CD4-positive, alpha-beta T cell (primary cell): ENCODE data around the gene GALM. TPM values are rescaled to one million over a fixed set of nuclear protein-coding genes. Genes with fewer than 3 reads are reported as not detected.
"Not testable (repeated sequence)": the region's sequence is repeated elsewhere in the genome, so short reads cannot be mapped to it uniquely, and the experiment has no call there.

Experiments used
- ATAC-seq: fragments of 200-7000 bp; cut with Tn5 transposase; one replicate; pipeline ENCODE4 v1.10.0; 2022; ENCODE audit warnings: mild to moderate bottlenecking; ENCODE audit not compliant: poor library complexity
- CTCF ChIA-PET: fragments of 350-600 bp; sonication (Branson Sonifier 250); formaldehyde crosslinking; loops from one replicate; lab custom pipeline; 2021; ENCODE audit warnings: antibody characterized with exemption, inconsistent platforms; lab: Charles Lee
- POLR2A ChIA-PET: fragments of 350-600 bp; sonication (Branson Sonifier 250); formaldehyde crosslinking; loops from one replicate; lab custom pipeline; 2021; ENCODE audit warnings: antibody characterized with exemption, inconsistent platforms; lab: Charles Lee
- DNase-seq, 14 experiments: peaks; one replicate each; pipeline ENCODE4 v3.0.0-alpha.2; 2013 to 2020; ENCODE audit warnings: mixed read lengths in 2 of 14
- H3K27ac ChIP-seq, 2 donors: one replicate each; pipeline versions ENCODE4 v1.5.1 to v1.7.0; 2013; ENCODE audit warnings: low read length in 2 of 2, low read depth in 1 of 2, mild to moderate bottlenecking in 1 of 2
- H3K27me3 ChIP-seq, 2 experiments: 1 replicate in 1 of 2; 2 replicates in 1 of 2; pipeline versions ENCODE4 v1.6.1 to v1.7.0; 2013; ENCODE audit warnings: low read length in 2 of 2, control low read depth in 1 of 2, mild to moderate bottlenecking in 1 of 2, moderate library complexity in 1 of 2; ENCODE audit not compliant: insufficient read depth in 2 of 2, control insufficient read depth in 1 of 2
- H3K36me3 ChIP-seq: one replicate; pipeline ENCODE4 v1.6.1; 2013; ENCODE audit warnings: low read length, control low read depth; ENCODE audit not compliant: insufficient read depth
- H3K4me1 ChIP-seq: one replicate; pipeline ENCODE4 v1.6.1; 2013; ENCODE audit warnings: low read length, control low read depth; ENCODE audit not compliant: insufficient read depth
- H3K4me3 ChIP-seq: one replicate; pipeline ENCODE4 v1.5.1; 2013; ENCODE audit warnings: mild to moderate bottlenecking, low read length, moderate library complexity
- H3K9me3 ChIP-seq, 2 experiments: 1 replicate in 1 of 2; 2 replicates in 1 of 2; pipeline versions ENCODE4 v1.6.1 to v1.7.0; 2013; ENCODE audit warnings: low read length in 2 of 2, mild to moderate bottlenecking in 2 of 2, control low read depth in 1 of 2, moderate library complexity in 1 of 2; ENCODE audit not compliant: control insufficient read depth in 1 of 2, insufficient read depth in 1 of 2
- H3K27ac Mint-ChIP-seq: one replicate; pipeline ENCODE4 v1.8.0; 2020; ENCODE audit warnings: mixed read lengths
- H3K27me3 Mint-ChIP-seq: one replicate; pipeline ENCODE4 v1.8.0; 2021; ENCODE audit warnings: mixed read lengths
- H3K36me3 Mint-ChIP-seq: one replicate; pipeline ENCODE4 v1.8.0; 2021; ENCODE audit warnings: low read depth, mixed read lengths
- H3K4me1 Mint-ChIP-seq: one replicate; pipeline ENCODE4 v1.8.0; 2021; ENCODE audit warnings: low read depth, mixed read lengths
- H3K4me3 Mint-ChIP-seq: one replicate; pipeline ENCODE4 v1.8.0; 2020; ENCODE audit warnings: mild to moderate bottlenecking, mixed read lengths
- H3K9me3 Mint-ChIP-seq: one replicate; pipeline ENCODE4 v1.8.0; 2020; ENCODE audit warnings: mixed read lengths
- CTCF ChIP-seq: fragments of 200-600 bp; IDR thresholded peaks from one replicate; pipeline ENCODE4 v1.8.0; 2022; ENCODE audit warnings: antibody characterized with exemption, mild to moderate bottlenecking
- intact Hi-C, 2 experiments: fragments of 100-400 bp; cut with DNase I in 1 of 2; cut with micrococcal nuclease in 1 of 2; formaldehyde crosslinking; loops; one replicate each; pipeline versions ENCODE4 v1.15.1 to v1.9.0; 2023 to 2025; cut with DNase I, micrococcal nuclease
- total RNA-seq, 174 experiments: library from RNA in 2 of 174; stranded (reverse) in 2 of 174; gene quantifications; one replicate each; pipeline ENCODE4 v1.2.3 and lab custom pipeline; 2021 to 2026

GALM gene
- total RNA-seq, 2 experiments from 2014 or later = 5.9 to 7.0 TPM

- H3K4me1 Mint-ChIP-seq = peaks cover 68% of the 10 kb centered on the region
- POLR2A ChIA-PET = interaction anchor here (1.0 to 1.7 kb wide), 2 partner anchors 31 to 38 kb away, joined by 4 to 7 read pairs; partner anchors contain the start of gene SRSF7
- CTCF ChIA-PET = interaction anchor here (1.6 kb wide), 1 partner anchor 9 kb away, joined by 9 read pairs; no protein-coding TSS in a partner anchor
- Histone ChIP-seq H3K27ac (no peak overlapping the region), H3K9me3 (no peaks in the 10 kb centered on the region), H3K4me3 (no peak overlapping the region), H3K36me3 (peaks cover 27% of the 10 kb centered on the region), H3K27me3 (no peaks in the 10 kb centered on the region), H3K4me1 (peaks cover 53% of the 10 kb centered on the region)
- H3K36me3 Mint-ChIP-seq = peaks cover 56% of the 10 kb centered on the region
- intact Hi-C loops = no loop called here
- peaks cover 3% of the 10 kb centered on the region for H3K9me3 Mint-ChIP-seq
- ATAC-seq (no peak), DNase-seq (no peak)
- no peaks in the 10 kb centered on the region for H3K27me3 Mint-ChIP-seq
- no peak for TF ChIP-seq CTCF
- H3K4me3 Mint-ChIP-seq = no peak overlapping the region
- H3K27ac Mint-ChIP-seq = peak overlapping the region; percentile 20
Observed at GRCh38 chr2:38712871-38713270, 47.0 kb downstream of the GALM start.

DNA sequence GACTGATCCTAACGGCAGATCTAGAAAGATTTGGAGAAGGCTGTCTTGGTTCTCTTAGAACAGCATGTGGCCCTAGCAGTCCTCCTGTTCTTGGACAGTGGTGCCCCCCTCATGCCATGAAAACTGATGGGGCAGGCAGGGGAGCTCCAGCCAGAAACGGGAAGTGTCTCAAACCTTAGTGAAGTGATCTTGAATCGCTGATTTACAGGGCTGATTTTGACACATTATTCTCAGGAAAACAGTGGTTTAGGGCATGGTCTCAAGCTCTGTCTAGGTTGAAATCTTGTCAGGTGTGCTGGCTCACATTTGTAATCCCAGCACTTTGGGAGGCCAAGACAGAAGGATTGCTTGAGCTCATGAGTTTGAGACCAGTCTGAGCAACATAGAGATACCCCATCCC, 47.4 kb downstream of the GALM start:
- no peak for TF ChIP-seq CTCF
- ATAC-seq = no peak
- Histone ChIP-seq H3K4me1 (peaks cover 48% of the 10 kb centered on the region), H3K4me3 (no peak overlapping the region), H3K36me3 (peaks cover 27% of the 10 kb centered on the region), H3K9me3 (no peaks in the 10 kb centered on the region), H3K27ac (no peak overlapping the region), H3K27me3 (no peaks in the 10 kb centered on the region)
- Mint-ChIP-seq H3K36me3 (peaks cover 57% of the 10 kb centered on the region), H3K9me3 (peaks cover 3% of the 10 kb centered on the region), H3K4me1 (peaks cover 67% of the 10 kb centered on the region), H3K27me3 (no peaks in the 10 kb centered on the region), H3K27ac (peak overlapping the region; percentile 20), H3K4me3 (no peak overlapping the region)
- intact Hi-C loops = no loop called here
- ChIA-PET CTCF (interaction anchor here (1.6 kb wide), 1 partner anchor 9 kb away, joined by 9 read pairs; no protein-coding TSS in a partner anchor), POLR2A (interaction anchor here (0.7 to 1.7 kb wide), 3 partner anchors 31 to 134 kb away, joined by 4 to 7 read pairs (median 4); partner anchors contain the start of gene SRSF7)
- peak in 1 of 14 experiments; percentile 23 for DNase-seq

GRCh38 chr2:38714941-38715340, 49.0 kb downstream of the GALM start:
- H3K4me3 Mint-ChIP-seq, H3K9me3 Mint-ChIP-seq, CTCF ChIA-PET, POLR2A ChIA-PET, H3K27ac ChIP-seq, H3K27me3 Mint-ChIP-seq, intact Hi-C loops, H3K27me3 ChIP-seq, H3K9me3 ChIP-seq, H3K27ac Mint-ChIP-seq, ATAC-seq, H3K4me3 ChIP-seq: not testable (repeated sequence)
- peaks cover 32% of the 10 kb centered on the region for H3K36me3 ChIP-seq
- Mint-ChIP-seq H3K4me1 (peaks cover 51% of the 10 kb centered on the region), H3K36me3 (peaks cover 49% of the 10 kb centered on the region)
- H3K4me1 ChIP-seq = peaks cover 35% of the 10 kb centered on the region
- peak in 1 of 14 experiments; percentile 23 for DNase-seq

DNA sequence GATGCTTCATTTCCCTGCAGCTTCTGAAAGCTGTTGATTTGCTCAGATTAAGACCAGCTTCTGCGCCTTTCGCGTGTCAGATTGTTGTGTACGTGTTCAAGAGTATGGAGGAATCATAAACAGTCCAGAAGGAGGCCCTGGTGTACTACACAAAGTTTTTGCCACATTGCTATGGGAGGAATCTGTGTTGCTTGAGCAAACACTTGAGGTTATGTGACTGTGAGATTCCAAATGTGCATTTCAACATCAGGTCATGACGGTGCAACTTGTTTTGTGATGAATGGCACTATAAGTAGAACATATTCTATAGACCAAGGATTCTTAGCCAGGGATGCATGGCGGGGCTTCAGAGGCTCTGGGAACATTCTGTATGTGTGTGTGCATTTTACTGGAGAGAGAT, 50.3 kb downstream of the GALM start:
- Histone ChIP-seq H3K27me3 (no peaks in the 10 kb centered on the region), H3K4me1 (peaks cover 28% of the 10 kb centered on the region), H3K27ac (no peak overlapping the region), H3K9me3 (peaks cover 0 to 4% of the 10 kb centered on the region in 2 experiments), H3K36me3 (peaks cover 32% of the 10 kb centered on the region), H3K4me3 (no peak overlapping the region)
- Mint-ChIP-seq H3K27me3 (no peaks in the 10 kb centered on the region), H3K9me3 (peaks cover 6% of the 10 kb centered on the region), H3K4me1 (peaks cover 55% of the 10 kb centered on the region), H3K4me3 (no peak overlapping the region), H3K27ac (no peak overlapping the region), H3K36me3 (peaks cover 53% of the 10 kb centered on the region)
- ChIA-PET CTCF (no interaction called here), POLR2A (no interaction called here)
- intact Hi-C loops = no loop called here
- TF ChIP-seq CTCF = no peak
- ATAC-seq (no peak), DNase-seq (no peak)
